ENCODE measurements around the gene RPTOR.

RPTOR gene

GRCh38 chr17:80825471-80826345 lies 281.1 kb downstream of the RPTOR start:
- DNase-seq, result no peak

GRCh38 chr17:80826346-80826954 lies 281.8 kb downstream of the RPTOR start:
- DNase-seq, result no peak

- no peak for DNase-seq
Measured at GRCh38 chr17:80826955-80827645, 282.5 kb downstream of the RPTOR start.

GRCh38 chr17:80827646-80828643 lies 283.3 kb downstream of the RPTOR start:
- no peak for DNase-seq

GRCh38 chr17:80829166-80829813 lies 284.7 kb downstream of the RPTOR start:
- DNase-seq, result no peak

- no peak for DNase-seq
Measured at GRCh38 chr17:80830020-80830780, 285.6 kb downstream of the RPTOR start.

GRCh38 chr17:80831491-80831890 lies 286.9 kb downstream of the RPTOR start:
- DNase-seq, result no peak

GRCh38 chr17:80832266-80832676 lies 287.6 kb downstream of the RPTOR start:
- DNase-seq, result no peak

GRCh38 chr17:80832888-80833583 lies 288.4 kb downstream of the RPTOR start:
- DNase-seq, result peak; percentile 100

GRCh38 chr17:80833952-80834892 lies 289.6 kb downstream of the RPTOR start:
- DNase-seq, result no peak

GRCh38 chr17:80834893-80835275 lies 290.2 kb downstream of the RPTOR start:
- peak; percentile 58 for DNase-seq

GRCh38 chr17:80835816-80836657 lies 291.4 kb downstream of the RPTOR start:
- DNase-seq, result no peak

- DNase-seq, result no peak
Measured at GRCh38 chr17:80836658-80836965, 292.0 kb downstream of the RPTOR start.

- no peak for DNase-seq
Measured at GRCh38 chr17:80836971-80837481, 292.4 kb downstream of the RPTOR start.

GRCh38 chr17:80837711-80838110 lies 293.1 kb downstream of the RPTOR start:
- peak; percentile 71 for DNase-seq

GRCh38 chr17:80838311-80839025 lies 293.8 kb downstream of the RPTOR start:
- no peak for DNase-seq

GRCh38 chr17:80839026-80839345 lies 294.3 kb downstream of the RPTOR start:
- no peak for DNase-seq

- no peak for DNase-seq
Measured at GRCh38 chr17:80839511-80839941, 294.9 kb downstream of the RPTOR start.
